Measurements from ENCODE around the gene SVIL.
"Not testable (repeated sequence)": the region's sequence is repeated elsewhere in the genome, so short reads cannot be mapped to it uniquely, and the experiment has no call there.

DNA sequence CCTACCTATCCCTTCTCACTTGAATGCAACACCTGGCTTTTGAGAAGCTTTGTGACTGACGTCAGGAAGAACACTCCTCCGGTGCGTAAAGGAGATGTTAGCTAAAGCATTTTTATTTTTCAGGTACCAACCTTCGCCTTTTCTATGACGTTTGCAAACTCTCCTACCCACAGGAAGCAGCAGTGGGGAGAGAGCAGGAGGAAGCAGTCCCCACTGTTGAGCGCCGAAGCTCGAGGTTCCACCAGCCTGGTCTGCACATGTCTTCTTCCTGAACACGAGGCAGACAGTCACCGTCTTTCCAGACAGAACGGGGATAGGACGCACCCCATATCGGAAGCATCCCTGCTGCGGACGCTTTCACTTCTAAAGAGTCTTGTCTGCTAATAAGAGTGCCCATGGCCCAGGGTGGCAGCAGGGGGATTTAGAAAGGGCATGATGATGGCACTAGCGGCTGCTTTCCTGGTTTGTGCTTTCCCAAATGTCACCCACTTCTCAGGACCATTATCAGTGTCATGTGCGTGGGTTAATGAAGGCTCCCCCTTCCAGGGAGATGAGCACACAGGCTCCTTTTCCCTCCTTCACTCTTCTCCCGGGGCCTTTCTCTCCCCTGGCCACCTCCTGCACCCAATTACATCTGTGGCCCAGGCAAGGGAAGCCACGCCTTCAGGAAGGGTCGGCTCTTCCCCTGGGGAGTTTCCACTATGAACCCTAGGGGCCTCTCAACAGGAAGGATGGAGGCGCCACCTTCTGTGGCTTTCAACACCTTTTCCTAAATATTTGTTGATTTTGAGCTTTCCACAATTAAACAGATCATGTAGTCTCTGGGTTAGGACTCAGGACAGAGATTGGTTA, 147.5 kb downstream of the SVIL start:
- TF ChIP-seq, protein P1, sequence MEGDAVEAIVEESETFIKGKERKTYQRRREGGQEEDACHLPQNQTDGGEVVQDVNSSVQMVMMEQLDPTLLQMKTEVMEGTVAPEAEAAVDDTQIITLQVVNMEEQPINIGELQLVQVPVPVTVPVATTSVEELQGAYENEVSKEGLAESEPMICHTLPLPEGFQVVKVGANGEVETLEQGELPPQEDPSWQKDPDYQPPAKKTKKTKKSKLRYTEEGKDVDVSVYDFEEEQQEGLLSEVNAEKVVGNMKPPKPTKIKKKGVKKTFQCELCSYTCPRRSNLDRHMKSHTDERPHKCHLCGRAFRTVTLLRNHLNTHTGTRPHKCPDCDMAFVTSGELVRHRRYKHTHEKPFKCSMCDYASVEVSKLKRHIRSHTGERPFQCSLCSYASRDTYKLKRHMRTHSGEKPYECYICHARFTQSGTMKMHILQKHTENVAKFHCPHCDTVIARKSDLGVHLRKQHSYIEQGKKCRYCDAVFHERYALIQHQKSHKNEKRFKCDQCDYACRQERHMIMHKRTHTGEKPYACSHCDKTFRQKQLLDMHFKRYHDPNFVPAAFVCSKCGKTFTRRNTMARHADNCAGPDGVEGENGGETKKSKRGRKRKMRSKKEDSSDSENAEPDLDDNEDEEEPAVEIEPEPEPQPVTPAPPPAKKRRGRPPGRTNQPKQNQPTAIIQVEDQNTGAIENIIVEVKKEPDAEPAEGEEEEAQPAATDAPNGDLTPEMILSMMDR (IDR thresholded peaks at IDR 0.05): not testable (repeated sequence)
- TF ChIP-seq POLR2AphosphoS5 (IDR thresholded peaks at IDR 0.05): not testable (repeated sequence)

Measured in esophagus muscularis mucosa (tissue), 3 donors.